ENCODE data around the gene CCR7. TPM values are rescaled to one million over a fixed set of nuclear protein-coding genes. Genes with fewer than 3 reads are reported as not detected.

CCR7 gene
- total RNA-seq, 2 donors from 2014 or later = 0.53 TPM; not detected in 1

DNA sequence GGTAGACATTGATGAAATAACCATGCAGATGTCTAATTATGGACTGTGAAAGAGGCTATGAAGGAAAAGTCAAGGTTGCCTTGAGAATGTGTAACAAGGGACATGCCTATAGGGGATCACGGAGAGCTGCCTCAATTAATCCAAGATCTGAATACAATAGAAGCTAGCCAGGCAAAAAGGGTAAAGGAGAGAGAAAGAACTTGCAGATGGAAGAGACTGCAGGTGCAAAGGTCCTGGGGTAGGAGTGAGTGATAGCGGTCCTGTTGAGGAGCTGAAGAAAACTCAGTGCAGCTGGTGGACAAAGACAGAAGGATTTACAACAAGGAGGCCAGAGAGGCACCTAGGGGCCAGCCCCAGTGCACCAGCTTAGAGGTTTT lies 48.0 kb downstream of the CCR7 start:
- Histone ChIP-seq H3K9me3 (ENCODE audit: control insufficient read depth, low read length) (no peaks in the 10 kb centered on the region), H3K36me3 (ENCODE audit: control insufficient read depth, insufficient read depth, low read length) (no peaks in the 10 kb centered on the region), H3K4me1 (ENCODE audit: control insufficient read depth, insufficient read depth, low read length) (peaks cover 9% of the 10 kb centered on the region), H3K27me3 (ENCODE audit: control insufficient read depth, insufficient read depth, low read length, poor library complexity, severe bottlenecking) (no peaks in the 10 kb centered on the region), H3K4me3 (ENCODE audit: low read length) (no peak overlapping the region), H3K27ac (ENCODE audit: low read depth, low read length) (no peak overlapping the region), H3K9ac (ENCODE audit: extremely low read depth, low read length, poor library complexity, severe bottlenecking) (no peak overlapping the region)
- Mint-ChIP-seq H3K27ac (peak overlapping the region; percentile 26), H3K4me3 (no peak overlapping the region), H3K27me3 (ENCODE audit: insufficient read depth) (peaks cover 8% of the 10 kb centered on the region), H3K9me3 (no peaks in the 10 kb centered on the region), H3K36me3 (ENCODE audit: low read depth) (no peaks in the 10 kb centered on the region), H3K4me1 (peaks cover 45% of the 10 kb centered on the region)
- WGBS, 2 experiments (ENCODE audit: insufficient coverage in 1 of 2, insufficient read length in 1 of 2) = 89 to 94% methylated on average over 2 of the region's 2 CpGs
- no peak for TF ChIP-seq CTCF (conservative IDR thresholded peaks at IDR 0.05)
- peak; percentile 39 for DNase-seq

GRCh38 chr17:40516581-40517285 lies 48.5 kb downstream of the CCR7 start:
- H3K36me3 ChIP-seq (ENCODE audit: control insufficient read depth, insufficient read depth, low read length) = no peaks in the 10 kb centered on the region
- H3K27ac ChIP-seq (ENCODE audit: low read depth, low read length) = no peak overlapping the region
- H3K27ac Mint-ChIP-seq = peak overlapping the region; percentile 40
- no peaks in the 10 kb centered on the region for H3K9me3 Mint-ChIP-seq
- H3K27me3 ChIP-seq (ENCODE audit: control insufficient read depth, insufficient read depth, low read length, poor library complexity, severe bottlenecking) = no peaks in the 10 kb centered on the region
- no peak overlapping the region for H3K9ac ChIP-seq (ENCODE audit: extremely low read depth, low read length, poor library complexity, severe bottlenecking)
- H3K4me3 Mint-ChIP-seq = no peak overlapping the region
- H3K27me3 Mint-ChIP-seq (ENCODE audit: insufficient read depth) = peaks cover 8% of the 10 kb centered on the region
- TF ChIP-seq CTCF (conservative IDR thresholded peaks at IDR 0.05) = no peak
- H3K4me1 ChIP-seq (ENCODE audit: control insufficient read depth, insufficient read depth, low read length) = peaks cover 9% of the 10 kb centered on the region
- no peak overlapping the region for H3K4me3 ChIP-seq (ENCODE audit: low read length)
- DNase-seq = peak; percentile 74
- 67 to 80% methylated on average over 1 to 3 of the region's 3 CpGs for WGBS, 2 experiments (ENCODE audit: insufficient coverage in 1 of 2, insufficient read length in 1 of 2)
- no peaks in the 10 kb centered on the region for H3K36me3 Mint-ChIP-seq (ENCODE audit: low read depth)
- H3K4me1 Mint-ChIP-seq = peaks cover 44% of the 10 kb centered on the region
- H3K9me3 ChIP-seq (ENCODE audit: control insufficient read depth, low read length) = no peaks in the 10 kb centered on the region

- no peak for TF ChIP-seq CTCF (conservative IDR thresholded peaks at IDR 0.05)
- Mint-ChIP-seq H3K9me3 (no peaks in the 10 kb centered on the region), H3K4me3 (no peak overlapping the region), H3K4me1 (peaks cover 45% of the 10 kb centered on the region), H3K27me3 (ENCODE audit: insufficient read depth) (peaks cover 7% of the 10 kb centered on the region), H3K36me3 (ENCODE audit: low read depth) (no peaks in the 10 kb centered on the region), H3K27ac (no peak overlapping the region)
- 80 to 83% methylated on average over 3 to 11 of the region's 11 CpGs for WGBS, 2 experiments (ENCODE audit: insufficient coverage in 1 of 2, insufficient read length in 1 of 2)
- Histone ChIP-seq H3K36me3 (ENCODE audit: control insufficient read depth, insufficient read depth, low read length) (no peaks in the 10 kb centered on the region), H3K27ac (ENCODE audit: low read depth, low read length) (no peak overlapping the region), H3K27me3 (ENCODE audit: control insufficient read depth, insufficient read depth, low read length, poor library complexity, severe bottlenecking) (no peaks in the 10 kb centered on the region), H3K9me3 (ENCODE audit: control insufficient read depth, low read length) (no peaks in the 10 kb centered on the region), H3K9ac (ENCODE audit: extremely low read depth, low read length, poor library complexity, severe bottlenecking) (no peak overlapping the region), H3K4me1 (ENCODE audit: control insufficient read depth, insufficient read depth, low read length) (peaks cover 9% of the 10 kb centered on the region), H3K4me3 (ENCODE audit: low read length) (no peak overlapping the region)
- peak; percentile 88 for DNase-seq
Observed at GRCh38 chr17:40515491-40516041, 49.7 kb downstream of the CCR7 start.

Measured in endodermal cell (in vitro differentiated cells).